ENCODE measurements around the gene TSHZ3.

GRCh38 chr19:31357315-31357673 is 8.1 kb upstream of the TSHZ3 start:
- TF ChIP-seq CTCF (IDR thresholded peaks at IDR 0.05) (peak in 1 of 6 experiments; percentile 1), POLR2A (IDR thresholded peaks at IDR 0.05) (no peak)

Measured in esophagus squamous epithelium (tissue), 4 donors.